CD4-positive, alpha-beta T cell (primary cell): ENCODE data around the gene TH. TPM values are rescaled to one million over a fixed set of nuclear protein-coding genes. Genes with fewer than 3 reads are reported as not detected.
A peak's percentile ranks its signal among the peaks of the same experiment; 100 is the strongest.

Experiments
- ATAC-seq: fragments of 200-7000 bp; cut with Tn5 transposase; one replicate; pipeline ENCODE4 v1.10.0; 2022; ENCODE audit warnings: mild to moderate bottlenecking; ENCODE audit not compliant: poor library complexity
- CTCF ChIA-PET: fragments of 350-600 bp; sonication (Branson Sonifier 250); formaldehyde crosslinking; loops from one replicate; lab custom pipeline; 2021; ENCODE audit warnings: antibody characterized with exemption, inconsistent platforms; lab: Charles Lee
- POLR2A ChIA-PET: fragments of 350-600 bp; sonication (Branson Sonifier 250); formaldehyde crosslinking; loops from one replicate; lab custom pipeline; 2021; ENCODE audit warnings: antibody characterized with exemption, inconsistent platforms; lab: Charles Lee
- DNase-seq, 14 experiments: peaks; one replicate each; pipeline ENCODE4 v3.0.0-alpha.2; 2013 to 2020; ENCODE audit warnings: mixed read lengths in 2 of 14
- H3K27ac ChIP-seq, 2 donors: one replicate each; pipeline versions ENCODE4 v1.5.1 to v1.7.0; 2013; ENCODE audit warnings: low read length in 2 of 2, low read depth in 1 of 2, mild to moderate bottlenecking in 1 of 2
- H3K27me3 ChIP-seq, 2 experiments: 1 replicate in 1 of 2; 2 replicates in 1 of 2; pipeline versions ENCODE4 v1.6.1 to v1.7.0; 2013; ENCODE audit warnings: low read length in 2 of 2, control low read depth in 1 of 2, mild to moderate bottlenecking in 1 of 2, moderate library complexity in 1 of 2; ENCODE audit not compliant: insufficient read depth in 2 of 2, control insufficient read depth in 1 of 2
- H3K36me3 ChIP-seq: one replicate; pipeline ENCODE4 v1.6.1; 2013; ENCODE audit warnings: low read length, control low read depth; ENCODE audit not compliant: insufficient read depth
- H3K4me1 ChIP-seq: one replicate; pipeline ENCODE4 v1.6.1; 2013; ENCODE audit warnings: low read length, control low read depth; ENCODE audit not compliant: insufficient read depth
- H3K4me3 ChIP-seq: one replicate; pipeline ENCODE4 v1.5.1; 2013; ENCODE audit warnings: mild to moderate bottlenecking, low read length, moderate library complexity
- H3K9me3 ChIP-seq, 2 experiments: 1 replicate in 1 of 2; 2 replicates in 1 of 2; pipeline versions ENCODE4 v1.6.1 to v1.7.0; 2013; ENCODE audit warnings: low read length in 2 of 2, mild to moderate bottlenecking in 2 of 2, control low read depth in 1 of 2, moderate library complexity in 1 of 2; ENCODE audit not compliant: control insufficient read depth in 1 of 2, insufficient read depth in 1 of 2
- H3K27ac Mint-ChIP-seq: one replicate; pipeline ENCODE4 v1.8.0; 2020; ENCODE audit warnings: mixed read lengths
- H3K27me3 Mint-ChIP-seq: one replicate; pipeline ENCODE4 v1.8.0; 2021; ENCODE audit warnings: mixed read lengths
- H3K36me3 Mint-ChIP-seq: one replicate; pipeline ENCODE4 v1.8.0; 2021; ENCODE audit warnings: low read depth, mixed read lengths
- H3K4me1 Mint-ChIP-seq: one replicate; pipeline ENCODE4 v1.8.0; 2021; ENCODE audit warnings: low read depth, mixed read lengths
- H3K4me3 Mint-ChIP-seq: one replicate; pipeline ENCODE4 v1.8.0; 2020; ENCODE audit warnings: mild to moderate bottlenecking, mixed read lengths
- H3K9me3 Mint-ChIP-seq: one replicate; pipeline ENCODE4 v1.8.0; 2020; ENCODE audit warnings: mixed read lengths
- CTCF ChIP-seq: fragments of 200-600 bp; IDR thresholded peaks from one replicate; pipeline ENCODE4 v1.8.0; 2022; ENCODE audit warnings: antibody characterized with exemption, mild to moderate bottlenecking
- intact Hi-C, 2 experiments: fragments of 100-400 bp; cut with DNase I in 1 of 2; cut with micrococcal nuclease in 1 of 2; formaldehyde crosslinking; loops; one replicate each; pipeline versions ENCODE4 v1.15.1 to v1.9.0; 2023 to 2025; cut with DNase I, micrococcal nuclease
- total RNA-seq, 174 experiments: library from RNA in 2 of 174; stranded (reverse) in 2 of 174; gene quantifications; one replicate each; pipeline ENCODE4 v1.2.3 and lab custom pipeline; 2021 to 2026

TH gene
- total RNA-seq, 2 experiments from 2014 or later, result not detected

- H3K36me3 Mint-ChIP-seq, result no peaks in the 10 kb centered on the region
- DNase-seq (peak; percentile 25 to 68 (median 42)), ATAC-seq (no peak)
- peaks cover 6% of the 10 kb centered on the region for H3K4me1 Mint-ChIP-seq
- POLR2A ChIA-PET, result no interaction called here
- Histone ChIP-seq H3K36me3 (no peaks in the 10 kb centered on the region), H3K9me3 (no peaks in the 10 kb centered on the region), H3K27ac (no peak overlapping the region), H3K4me3 (no peak overlapping the region), H3K27me3 (no peaks in the 10 kb centered on the region), H3K4me1 (peaks cover 8% of the 10 kb centered on the region)
- no peaks in the 10 kb centered on the region for H3K9me3 Mint-ChIP-seq
- peaks cover 5% of the 10 kb centered on the region for H3K27me3 Mint-ChIP-seq
- peak; percentile 63 for TF ChIP-seq CTCF
- H3K27ac Mint-ChIP-seq, result no peak overlapping the region
- CTCF ChIA-PET, result interaction anchor here (0.7 kb wide), 1 partner anchor 42 kb away, joined by 3 read pairs; no protein-coding TSS in a partner anchor
- intact Hi-C loops, result no loop called here
- no peak overlapping the region for H3K4me3 Mint-ChIP-seq
These were observed 15.0 kb downstream of the TH start for GRCh38 chr11:2156416-2157182.

- peaks cover 16% of the 10 kb centered on the region for H3K27me3 Mint-ChIP-seq
- intact Hi-C loops, result no loop called here
These were observed 16.1 kb downstream of the TH start for GRCh38 chr11:2155511-2155910.

GRCh38 chr11:2154889-2155288, 16.7 kb downstream of the TH start:
- no peak overlapping the region for H3K27ac ChIP-seq
- intact Hi-C loops, result loop anchor here in 1 of 2 experiments (5.0 kb wide), 1 partner anchor 273 kb away; no protein-coding TSS in a partner anchor
- H3K4me3 ChIP-seq, result no peak overlapping the region
- no peaks in the 10 kb centered on the region for H3K36me3 Mint-ChIP-seq
- H3K9me3 Mint-ChIP-seq, result no peaks in the 10 kb centered on the region
- TF ChIP-seq CTCF, result no peak
- DNase-seq, result no peak
- CTCF ChIA-PET, result no interaction called here
- peaks cover 22% of the 10 kb centered on the region for H3K27me3 Mint-ChIP-seq
- no peaks in the 10 kb centered on the region for H3K36me3 ChIP-seq
- no peak overlapping the region for H3K4me3 Mint-ChIP-seq
- ATAC-seq, result no peak
- POLR2A ChIA-PET, result no interaction called here
- H3K27ac Mint-ChIP-seq, result no peak overlapping the region
- H3K4me1 Mint-ChIP-seq, result peaks cover 9% of the 10 kb centered on the region
- H3K9me3 ChIP-seq, result no peaks in the 10 kb centered on the region
- peaks cover 10% of the 10 kb centered on the region for H3K4me1 ChIP-seq
- H3K27me3 ChIP-seq, result peaks cover 12 to 15% of the 10 kb centered on the region in 2 experiments

More at GRCh38 chr11:2155511-2155910, 16.1 kb downstream of the TH start:
- POLR2A ChIA-PET, result no interaction called here
- H3K27ac Mint-ChIP-seq, result no peak overlapping the region
- H3K27ac ChIP-seq, result no peak overlapping the region
- no peak for DNase-seq
- H3K36me3 Mint-ChIP-seq, result no peaks in the 10 kb centered on the region
- no peak overlapping the region for H3K4me3 ChIP-seq
- TF ChIP-seq CTCF, result no peak
- H3K36me3 ChIP-seq, result no peaks in the 10 kb centered on the region
- H3K9me3 Mint-ChIP-seq, result no peaks in the 10 kb centered on the region
- CTCF ChIA-PET, result no interaction called here
- no peaks in the 10 kb centered on the region for H3K9me3 ChIP-seq
- peaks cover 6 to 9% of the 10 kb centered on the region in 2 experiments for H3K27me3 ChIP-seq
- H3K4me1 Mint-ChIP-seq, result peaks cover 9% of the 10 kb centered on the region
- H3K4me1 ChIP-seq, result peaks cover 10% of the 10 kb centered on the region
- ATAC-seq, result no peak
- H3K4me3 Mint-ChIP-seq, result no peak overlapping the region
